Sigmoid colon (tissue), 7 donors: Measurements from ENCODE around the gene CCDC83. TPM values are rescaled to one million over a fixed set of nuclear protein-coding genes. Genes with fewer than 3 reads are reported as not detected.

ENCODE experiments used
- DNase-seq: peaks from one replicate; pipeline ENCODE4 v3.0.0-alpha.2; 2019
- H3K27ac ChIP-seq, 4 donors: fragments of 200-600 bp; sonication (generic); one replicate each; pipeline ENCODE4 v1.5.1; 2016 to 2019; ENCODE audit warnings: mild to moderate bottlenecking in 1 of 4
- H3K27me3 ChIP-seq, 3 donors: fragments of 200-600 bp; sonication (generic); one replicate each; pipeline ENCODE4 v1.5.1; 2019; ENCODE audit warnings: mild to moderate bottlenecking in 1 of 3
- H3K36me3 ChIP-seq, 4 donors: fragments of 200-600 bp; sonication (generic); one replicate each; pipeline ENCODE4 v1.5.1; 2016 to 2019
- H3K4me1 ChIP-seq, 4 donors: fragments of 200-600 bp; sonication (generic); one replicate each; pipeline ENCODE4 v1.5.1; 2017 to 2019
- H3K4me3 ChIP-seq, 4 donors: fragments of 200-600 bp; sonication (generic); one replicate each; pipeline ENCODE4 v1.5.1; 2017 to 2019; ENCODE audit warnings: mild to moderate bottlenecking in 2 of 4, moderate library complexity in 1 of 4
- H3K9me3 ChIP-seq, 4 donors: fragments of 200-600 bp in 3 of 4; sonication (generic) in 3 of 4; one replicate each; pipeline versions ENCODE4 v1.5.1 to v1.6.1; 2013 to 2019
- CTCF ChIP-seq, 4 experiments: fragments of 450-650 bp in 3 of 4; fragments of 200-600 bp in 1 of 4; IDR thresholded peaks; one replicate each; pipeline ENCODE4 v1.5.1; 2016 to 2019; ENCODE audit warnings: antibody characterized with exemption in 4 of 4, mild to moderate bottlenecking in 3 of 4, moderate library complexity in 2 of 4
- EP300 ChIP-seq, 4 donors: sonication (generic); formaldehyde crosslinking; IDR thresholded peaks; one replicate each; pipeline ENCODE4 v1.6.1; 2017; ENCODE audit warnings: antibody characterized with exemption in 4 of 4
- POLR2A ChIP-seq, 2 donors: fragments of 450-650 bp; IDR thresholded peaks; one replicate each; pipeline ENCODE4 v1.6.1; 2016; ENCODE audit warnings: antibody characterized with exemption in 2 of 2, mild to moderate bottlenecking in 2 of 2, moderate library complexity in 2 of 2
- POLR2AphosphoS5 ChIP-seq, 4 donors: sonication (generic); formaldehyde crosslinking; IDR thresholded peaks; one replicate each; pipeline ENCODE4 v1.6.1; 2017; ENCODE audit warnings: antibody characterized with exemption in 4 of 4
- whole genome bisulfite sequencing, 2 donors: extraction: QIAGEN DNeasy Blood & Tissue Kit; methylation state at CpG; one replicate each; pipeline ENCODE4 v1.1.7; 2013; 5-methylcytosine and 5-hydroxymethylcytosine counted together
- intact Hi-C: fragments of 100-400 bp; cut with DNase I; formaldehyde crosslinking; loops from one replicate; pipeline ENCODE4 v1.15.1; 2023
- polyA plus RNA-seq, 3 donors: library from polyadenylated mRNA; stranded (reverse); fragments of 200-250 nt; gene quantifications; one replicate each; pipeline ENCODE4 v1.2.3, GENCODE V29; 2013
- total RNA-seq, 4 donors: library from RNA; depleted of rRNA; stranded (reverse); fragments of >200 nt; gene quantifications; one replicate each; pipeline ENCODE4 v1.1.0, GENCODE V29; 2016
- donor health status: healthy with polysubstance abuse.
- donor health status: Bipolar disorder and iron deficiency.
- donor health status: healthy.

The CCDC83 gene
- total and polyA plus RNA-seq, 7 donors: not detected

- intact Hi-C loops: loop anchor here (10.0 kb wide), 2 partner anchors 91 to 339 kb away; partner anchors contain the start of gene CCDC83
- TF ChIP-seq POLR2A (IDR thresholded peaks at IDR 0.05): no peak
- TF ChIP-seq CTCF (IDR thresholded peaks at IDR 0.05): no peak
- no peak for TF ChIP-seq POLR2AphosphoS5 (IDR thresholded peaks at IDR 0.05)
Measured at GRCh38 chr11:85945788-85946187, 90.6 kb downstream of the CCDC83 start.

GRCh38 chr11:85946221-85946620 lies 91.0 kb downstream of the CCDC83 start:
- no peak overlapping the region for H3K27ac ChIP-seq
- DNase-seq: no peak
- H3K36me3 ChIP-seq: no peaks in the 10 kb centered on the region
- H3K4me1 ChIP-seq: peaks cover 2 to 19% (median 13%) of the 10 kb centered on the region in 4 donors
- intact Hi-C loops: loop anchor here (10.0 kb wide), 2 partner anchors 91 to 339 kb away; partner anchors contain the start of gene CCDC83
- H3K4me3 ChIP-seq: no peak overlapping the region
- no peaks in the 10 kb centered on the region for H3K9me3 ChIP-seq
- no peaks in the 10 kb centered on the region for H3K27me3 ChIP-seq
- no peak for TF ChIP-seq POLR2AphosphoS5 (IDR thresholded peaks at IDR 0.05)
- TF ChIP-seq POLR2A (IDR thresholded peaks at IDR 0.05): no peak
- no peak for TF ChIP-seq EP300 (IDR thresholded peaks at IDR 0.05)
- TF ChIP-seq CTCF (IDR thresholded peaks at IDR 0.05): no peak

More at GRCh38 chr11:85945788-85946187, 90.6 kb downstream of the CCDC83 start:
- H3K27ac ChIP-seq: no peak overlapping the region
- peaks cover 2 to 19% (median 13%) of the 10 kb centered on the region in 4 donors for H3K4me1 ChIP-seq
- H3K9me3 ChIP-seq: no peaks in the 10 kb centered on the region
- H3K36me3 ChIP-seq: no peaks in the 10 kb centered on the region
- H3K27me3 ChIP-seq: no peaks in the 10 kb centered on the region
- no peak overlapping the region for H3K4me3 ChIP-seq
- DNase-seq: no peak

DNA sequence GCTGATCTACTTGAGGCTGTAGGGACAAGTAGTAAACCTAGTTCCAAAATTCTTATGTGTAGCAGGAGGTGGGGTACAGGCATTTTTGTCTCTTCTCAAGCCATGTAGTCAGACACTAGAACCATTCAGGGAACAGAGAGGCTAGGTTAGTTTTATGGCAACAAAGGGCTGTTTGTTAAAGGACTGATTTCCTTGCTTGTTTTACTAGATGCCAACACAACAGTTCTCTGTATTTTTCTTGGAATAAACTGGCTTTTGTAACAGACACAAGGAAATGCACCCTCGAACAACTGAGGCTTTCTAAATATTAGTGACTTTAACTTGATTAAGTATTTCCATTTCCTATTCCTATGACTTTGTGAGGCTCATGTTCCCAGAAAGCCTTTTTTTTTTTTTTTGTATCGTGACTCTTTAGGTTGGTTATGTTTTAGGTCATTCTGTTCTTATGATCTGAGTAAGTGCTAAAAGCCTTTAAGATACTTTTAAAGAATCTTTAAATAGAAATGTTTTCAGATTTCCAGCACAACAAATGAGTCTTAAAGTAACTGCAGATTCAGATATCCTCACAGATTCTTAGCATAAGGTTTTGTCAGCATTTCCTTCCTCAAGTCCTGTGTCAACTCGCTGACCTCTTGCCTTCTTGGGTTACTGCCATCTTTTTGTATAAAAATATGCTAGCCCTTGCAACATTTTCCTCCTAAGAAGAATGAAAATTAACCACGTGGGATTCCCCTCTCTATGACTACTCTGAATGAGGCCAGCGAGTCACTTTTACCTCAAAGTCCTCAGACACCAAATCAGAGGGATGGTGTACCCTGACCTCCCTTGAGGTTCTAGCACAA lies 92.5 kb downstream of the CCDC83 start:
- Histone ChIP-seq H3K4me1 (peaks cover 2 to 19% (median 13%) of the 10 kb centered on the region in 4 donors), H3K36me3 (no peaks in the 10 kb centered on the region), H3K4me3 (no peak overlapping the region), H3K27ac (peak overlapping the region in 3 of 4 donors; percentile 38 to 47 (median 43)), H3K9me3 (no peaks in the 10 kb centered on the region), H3K27me3 (no peaks in the 10 kb centered on the region)
- intact Hi-C loops: loop anchor here (10.0 kb wide), 2 partner anchors 93 to 337 kb away; partner anchors contain the start of gene CCDC83
- TF ChIP-seq POLR2A (IDR thresholded peaks at IDR 0.05): no peak
- TF ChIP-seq POLR2AphosphoS5 (IDR thresholded peaks at IDR 0.05): peak in 3 of 4 donors; percentile 8 to 33 (median 20)
- no peak for TF ChIP-seq CTCF (IDR thresholded peaks at IDR 0.05)
- no peak for TF ChIP-seq EP300 (IDR thresholded peaks at IDR 0.05)
- no peak for DNase-seq
- WGBS, 2 donors: 14 to 29% methylated on average over 5 of the region's 5 CpGs

DNA sequence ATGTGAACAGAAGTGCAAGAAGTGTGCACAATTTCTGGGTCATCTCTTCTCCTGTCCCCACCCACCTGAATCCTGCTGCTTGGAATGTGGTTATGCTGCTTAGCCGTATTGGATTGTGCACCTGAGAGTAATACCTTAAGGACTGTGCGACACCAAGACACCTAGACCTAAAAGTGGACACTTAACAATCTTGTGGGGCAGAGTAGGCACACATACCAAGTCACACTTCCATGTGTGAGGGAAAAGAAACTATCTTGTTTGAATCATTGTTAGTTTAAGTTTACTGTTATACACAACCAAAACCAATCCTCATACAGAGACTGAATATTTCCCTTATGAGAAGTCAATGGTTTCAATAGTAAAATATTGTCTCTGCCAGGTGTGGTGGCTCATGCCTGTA lies 93.7 kb downstream of the CCDC83 start:
- Histone ChIP-seq H3K4me1 (peaks cover 2 to 27% (median 13%) of the 10 kb centered on the region in 4 donors), H3K27me3 (no peaks in the 10 kb centered on the region), H3K9me3 (no peaks in the 10 kb centered on the region), H3K36me3 (no peaks in the 10 kb centered on the region), H3K4me3 (no peak overlapping the region), H3K27ac (no peak overlapping the region)
- intact Hi-C loops: loop anchor here (10.0 kb wide), 2 partner anchors 94 to 336 kb away; partner anchors contain the start of gene CCDC83
- TF ChIP-seq POLR2AphosphoS5 (IDR thresholded peaks at IDR 0.05) (no peak), CTCF (IDR thresholded peaks at IDR 0.05) (no peak), EP300 (IDR thresholded peaks at IDR 0.05) (no peak)
- DNase-seq: no peak
- 88 to 91% methylated on average over 2 of the region's 2 CpGs for WGBS, 2 donors
